Measurements from ENCODE around the gene STOX2. TPM values are rescaled to one million over a fixed set of nuclear protein-coding genes. Genes with fewer than 3 reads are reported as not detected.

Gene STOX2
- total and polyA plus RNA-seq, 10 donors: 0.53 to 42.8 (median 28.6) TPM

GRCh38 chr4:183996868-183997267, 91.8 kb downstream of the STOX2 start:
- DNase-seq: no peak
- Histone ChIP-seq H3K36me3 (no peaks in the 10 kb centered on the region), H3K27ac (no peak overlapping the region), H3K4me1 (peaks cover 0 to 5% (median 0%) of the 10 kb centered on the region in 6 donors), H3K4me3 (no peak overlapping the region), H3K27me3 (replicated peaks in 1 of 7) (no peaks in the 10 kb centered on the region), H3K9me3 (no peaks in the 10 kb centered on the region)
- 61 to 83% (median 81%) methylated on average over 4 of the region's 4 CpGs for WGBS, 5 donors
- no peak for TF ChIP-seq CTCF (IDR thresholded peaks at IDR 0.05 in 8 of 11, conservative IDR thresholded peaks at IDR 0.05 in 3 of 11)
- TF ChIP-seq POLR2AphosphoS5 (IDR thresholded peaks at IDR 0.05): no peak
- TF ChIP-seq POLR2A (IDR thresholded peaks at IDR 0.05): no peak
- intact Hi-C loops (cut with DNase I; ENCODE audit: low total_unique reads): no loop called here

- Histone ChIP-seq H3K36me3 (peaks cover 0 to 3% (median 0%) of the 10 kb centered on the region in 6 donors), H3K4me1 (peaks cover 0 to 5% (median 0%) of the 10 kb centered on the region in 6 donors), H3K9me3 (no peaks in the 10 kb centered on the region), H3K4me3 (no peak overlapping the region), H3K27me3 (replicated peaks in 1 of 7) (no peaks in the 10 kb centered on the region), H3K27ac (no peak overlapping the region)
- WGBS, 5 donors: 85 to 96% (median 89%) methylated on average over 6 of the region's 6 CpGs
- intact Hi-C loops (cut with DNase I; ENCODE audit: low total_unique reads): no loop called here
- no peak for TF ChIP-seq POLR2AphosphoS5 (IDR thresholded peaks at IDR 0.05)
- no peak for TF ChIP-seq POLR2A (IDR thresholded peaks at IDR 0.05)
- TF ChIP-seq CTCF (IDR thresholded peaks at IDR 0.05 in 8 of 11, conservative IDR thresholded peaks at IDR 0.05 in 3 of 11): no peak
- no peak for DNase-seq
Observed at GRCh38 chr4:183999435-183999834, 94.3 kb downstream of the STOX2 start.

GRCh38 chr4:184000457-184001396, 95.6 kb downstream of the STOX2 start:
- 88 to 92% (median 90%) methylated on average over 26 of the region's 26 CpGs for WGBS, 5 donors
- Histone ChIP-seq H3K36me3 (peaks cover 0 to 3% (median 0%) of the 10 kb centered on the region in 6 donors), H3K9me3 (no peaks in the 10 kb centered on the region), H3K27ac (no peak overlapping the region), H3K27me3 (replicated peaks in 1 of 7) (no peaks in the 10 kb centered on the region), H3K4me1 (no peaks in the 10 kb centered on the region), H3K4me3 (no peak overlapping the region)
- TF ChIP-seq POLR2AphosphoS5 (IDR thresholded peaks at IDR 0.05) (no peak), POLR2A (IDR thresholded peaks at IDR 0.05) (no peak), CTCF (IDR thresholded peaks at IDR 0.05 in 8 of 11, conservative IDR thresholded peaks at IDR 0.05 in 3 of 11) (no peak)
- no peak for DNase-seq
- intact Hi-C loops (cut with DNase I; ENCODE audit: low total_unique reads): no loop called here

GRCh38 chr4:184003433-184003832, 98.3 kb downstream of the STOX2 start:
- Histone ChIP-seq H3K27ac (no peak overlapping the region), H3K36me3 (peaks cover 0 to 3% (median 0%) of the 10 kb centered on the region in 6 donors), H3K4me1 (no peaks in the 10 kb centered on the region), H3K27me3 (replicated peaks in 1 of 7) (no peaks in the 10 kb centered on the region), H3K4me3 (no peak overlapping the region), H3K9me3 (no peaks in the 10 kb centered on the region)
- no peak for DNase-seq
- intact Hi-C loops (cut with DNase I; ENCODE audit: low total_unique reads): no loop called here
- no peak for TF ChIP-seq POLR2A (IDR thresholded peaks at IDR 0.05)
- WGBS, 5 donors: 93 to 97% (median 95%) methylated on average over 4 of the region's 4 CpGs
